Cardiac septum (tissue), 1 donor: ENCODE measurements around the gene NRL. TPM values are rescaled to one million over a fixed set of nuclear protein-coding genes. Genes with fewer than 3 reads are reported as not detected.
"Not testable (repeated sequence)": the region's sequence is repeated elsewhere in the genome, so short reads cannot be mapped to it uniquely, and the experiment has no call there.

Source experiments
- DNase-seq: peaks from one replicate; pipeline ENCODE4 v3.0.0-alpha.2; 2020; ENCODE audit warnings: low spot score
- intact Hi-C: fragments of 100-400 bp; cut with DNase I; formaldehyde crosslinking; loops from one replicate; pipeline ENCODE4 v1.14.0; 2022
- microRNA-seq: library from miRNA; unstranded; fragments of <30 nt; microRNA quantifications from one replicate; pipeline ENCODE4 v1.2.0, GENCODE V29; 2020
- total RNA-seq: library from RNA; stranded (reverse); fragmentation: NEBNext Ultra II Directional; extraction: Animal tissue kit (Norgen Biotek cat#: 25700); gene quantifications from one replicate; pipeline ENCODE4 v1.2.1, GENCODE V29; 2021
- donor health status: DM: no; HTN: no; CAD: no.

Gene NRL
- total RNA-seq, 1 donor from 2014 or later, result 2.4 TPM

- DNase-seq, intact Hi-C loops: not testable (repeated sequence)
Measured at GRCh38 chr14:24049002-24049401, 65.7 kb downstream of the NRL start.

GRCh38 chr14:24042746-24043145, 72.0 kb downstream of the NRL start:
- intact Hi-C loops, result no loop called here
- DNase-seq, result no peak

- DNase-seq, result no peak
- intact Hi-C loops, result no loop called here
Measured at GRCh38 chr14:24040692-24041091, 74.1 kb downstream of the NRL start.

- intact Hi-C loops, result no loop called here
- no peak for DNase-seq
Measured at GRCh38 chr14:24038686-24039085, 76.1 kb downstream of the NRL start.

DNA sequence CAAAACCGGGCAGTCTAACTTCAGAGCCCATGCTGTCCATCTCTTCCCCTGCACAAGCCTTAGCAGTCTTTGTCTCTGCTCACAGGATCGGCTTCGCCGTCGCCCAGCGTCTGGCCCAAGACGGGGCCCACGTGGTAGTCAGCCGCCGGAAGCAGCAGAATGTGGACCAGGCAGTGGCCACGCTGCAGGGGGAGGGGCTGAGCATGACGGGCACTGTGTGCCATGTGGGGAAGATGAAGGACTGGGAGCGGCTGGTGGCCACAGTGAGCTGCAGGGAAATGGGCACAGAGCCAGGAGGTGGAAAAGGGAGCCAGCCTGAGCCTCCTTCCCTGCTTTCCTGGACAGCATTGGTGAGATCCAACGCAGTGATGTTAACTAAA, 77.1 kb downstream of the NRL start:
- intact Hi-C loops, result no loop called here
- no peak for DNase-seq

GRCh38 chr14:24036963-24037657, 77.6 kb downstream of the NRL start:
- intact Hi-C loops, result loop anchor here (1.0 kb wide), 1 partner anchor 23 kb away; no protein-coding TSS in a partner anchor
- not testable (repeated sequence) for DNase-seq

GRCh38 chr14:24036169-24036962, 78.4 kb downstream of the NRL start:
- intact Hi-C loops, result loop anchor here (1.0 kb wide), 1 partner anchor 22 kb away; no protein-coding TSS in a partner anchor
- DNase-seq, result peak; percentile 88

DNA sequence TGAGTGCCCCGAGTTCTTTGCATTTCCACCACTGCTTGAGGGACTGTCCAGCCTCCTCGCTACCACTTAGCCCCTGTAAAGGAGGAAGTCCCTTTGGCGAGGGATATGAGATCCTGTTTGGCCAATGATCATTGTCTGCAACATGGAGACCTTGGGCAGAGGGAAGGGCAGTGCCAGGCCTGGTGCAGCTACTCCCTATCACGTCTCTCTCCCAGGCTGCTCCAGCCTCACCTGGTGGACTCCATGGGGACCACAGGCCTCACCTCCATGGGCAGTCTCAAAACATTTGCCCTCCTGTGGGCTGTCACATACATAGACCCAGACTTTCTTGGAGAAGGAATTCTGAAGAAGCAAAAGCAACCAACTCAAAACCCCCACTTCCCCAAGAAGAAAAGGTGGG, 79.0 kb downstream of the NRL start:
- intact Hi-C loops, result loop anchor here (1.0 kb wide), 1 partner anchor 21 kb away; no protein-coding TSS in a partner anchor
- not testable (repeated sequence) for DNase-seq

GRCh38 chr14:24032727-24033418, 81.9 kb downstream of the NRL start:
- no peak for DNase-seq
- intact Hi-C loops, result no loop called here

- intact Hi-C loops, DNase-seq: not testable (repeated sequence)
Measured at GRCh38 chr14:24031331-24031730, 83.4 kb downstream of the NRL start.

- intact Hi-C loops, DNase-seq: not testable (repeated sequence)
Measured at GRCh38 chr14:24029687-24030086, 85.1 kb downstream of the NRL start.

Small RNA genes lying within 50 kb of the gene (microRNA-seq; reads per million reads assigned to microRNA genes)
- not detected for gene MIR7703

Other genes with a start within 250 kb of the NRL start
- gene DHRS4, start 161.2 kb downstream of the NRL start, total RNA-seq, result 26.0 TPM
- gene DHRS4L2, start 126.0 kb downstream of the NRL start, total RNA-seq, result 26.2 TPM
- 0.05 TPM for gene CARMIL3, start 62.9 kb downstream of the NRL start, total RNA-seq
- gene CPNE6, start 43.4 kb downstream of the NRL start, total RNA-seq, result 1.4 TPM
- gene PCK2, start 20.6 kb downstream of the NRL start, total RNA-seq, result 2.2 TPM
- gene DCAF11, start 172 bp downstream of the NRL start, total RNA-seq, result 54.1 TPM
- 112 TPM for gene FITM1, start 15.7 kb upstream of the NRL start, total RNA-seq
- gene PSME1, start 21.2 kb upstream of the NRL start, total RNA-seq, result 61.3 TPM
- 14.6 TPM for gene EMC9, start 26.6 kb upstream of the NRL start, total RNA-seq
- 49.7 TPM for gene PSME2, start 31.7 kb upstream of the NRL start, total RNA-seq
- gene RNF31, start 32.5 kb upstream of the NRL start, total RNA-seq, result 31.3 TPM
- gene IRF9, start 46.3 kb upstream of the NRL start, total RNA-seq, result 44.8 TPM
- 5.7 TPM for gene REC8, start 57.1 kb upstream of the NRL start, total RNA-seq
- gene IPO4, start 73.9 kb upstream of the NRL start, total RNA-seq, result 15.7 TPM
- gene TM9SF1, start 80.5 kb upstream of the NRL start, total RNA-seq, result 19.1 TPM
- gene TSSK4, start 90.7 kb upstream of the NRL start, total RNA-seq, result not detected
- 30.0 TPM for gene CHMP4A, start 98.5 kb upstream of the NRL start, total RNA-seq
- gene MDP1, start 101.1 kb upstream of the NRL start, total RNA-seq, result 16.7 TPM
- gene NEDD8, start 117.4 kb upstream of the NRL start, total RNA-seq, result 167 TPM
- gene GMPR2, start 118.0 kb upstream of the NRL start, total RNA-seq, result 33.2 TPM
- 42.3 TPM for gene TINF2, start 127.7 kb upstream of the NRL start, total RNA-seq
- gene TGM1, start 148.2 kb upstream of the NRL start, total RNA-seq, result 0.48 TPM
- gene RABGGTA, start 156.6 kb upstream of the NRL start, total RNA-seq, result 13.3 TPM
- 8.5 TPM for gene DHRS1, start 184.8 kb upstream of the NRL start, total RNA-seq
- gene NOP9, start 184.9 kb upstream of the NRL start, total RNA-seq, result 28.3 TPM
- 2.4 TPM for gene CIDEB, start 193.0 kb upstream of the NRL start, total RNA-seq
- 2.2 TPM for gene LTB4R2, start 195.2 kb upstream of the NRL start, total RNA-seq
- gene LTB4R, start 196.6 kb upstream of the NRL start, total RNA-seq, result 1.8 TPM
- gene ADCY4, start 220.1 kb upstream of the NRL start, total RNA-seq, result 71.9 TPM
- gene RIPK3, start 225.0 kb upstream of the NRL start, total RNA-seq, result 3.5 TPM